Activated T-helper 1 cell treated with Interleukin-2 at 50 U/mL for 16 hours (primary cell): ENCODE measurements around the gene EFEMP1.
"Not testable (repeated sequence)": the region's sequence is repeated elsewhere in the genome, so short reads cannot be mapped to it uniquely, and the experiment has no call there.

Experiments
- DNase-seq: peaks from one replicate; pipeline ENCODE4 v3.0.0-alpha.2; 2020; ENCODE audit warnings: low read depth

The EFEMP1 gene

DNA sequence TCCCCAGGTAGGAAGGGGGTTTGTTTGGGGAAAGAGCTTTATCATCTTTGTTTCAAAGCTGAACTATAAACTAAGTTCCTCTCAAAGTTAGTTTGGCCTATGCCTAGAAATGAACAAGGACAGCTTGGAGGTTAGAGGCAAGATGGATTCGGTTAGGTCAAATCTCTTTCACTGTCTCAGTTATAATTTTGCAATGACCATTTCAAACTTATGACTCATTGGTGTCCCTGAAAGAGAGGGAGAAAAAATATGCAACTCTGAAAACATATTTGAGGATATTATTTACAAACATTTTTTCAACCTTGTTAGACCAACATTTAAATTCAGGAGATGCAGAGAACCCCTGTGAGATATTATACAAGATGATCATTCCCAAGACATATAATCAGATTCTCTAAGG is 95.7 kb downstream of the EFEMP1 start:
- no peak for DNase-seq

DNA sequence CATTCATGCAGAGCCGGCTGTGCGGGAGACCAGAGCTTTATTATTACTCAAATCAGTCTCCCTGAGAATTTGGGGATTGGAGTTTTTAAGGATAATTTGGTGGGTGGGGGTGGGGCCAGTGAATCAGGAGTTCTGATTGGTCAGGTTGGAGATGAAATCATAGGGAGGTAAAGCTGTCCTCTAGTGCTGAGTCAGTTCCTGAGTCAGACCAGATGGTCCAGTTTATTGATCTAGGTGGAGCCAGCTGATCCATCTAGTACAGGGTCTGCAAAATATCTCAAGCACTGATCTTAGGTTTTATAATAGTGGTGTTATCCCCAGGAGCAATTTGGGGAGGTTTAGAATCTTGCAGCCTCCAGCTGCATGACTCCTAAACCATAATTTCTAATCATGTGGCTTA is 96.2 kb downstream of the EFEMP1 start:
- not testable (repeated sequence) for DNase-seq

DNA sequence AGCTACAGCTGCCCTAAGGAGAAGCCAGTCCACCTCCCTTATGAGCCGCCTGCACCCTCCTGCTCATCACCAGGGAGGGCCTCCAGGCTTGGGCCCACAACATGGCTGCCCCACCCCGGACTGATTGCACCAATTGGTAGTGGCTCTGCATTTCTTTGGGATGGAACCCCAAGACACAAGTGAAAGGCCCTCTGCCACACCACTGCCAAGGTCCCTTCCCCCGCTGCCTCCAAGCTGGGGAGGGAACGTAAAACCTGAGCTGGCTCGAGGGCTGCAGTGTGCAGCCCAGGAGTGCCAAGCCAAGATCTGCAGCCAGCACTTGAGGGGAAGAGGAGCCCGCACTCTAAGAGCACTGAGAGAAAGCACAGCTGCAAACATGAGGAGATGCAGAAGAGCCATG is 97.3 kb downstream of the EFEMP1 start:
- DNase-seq, result no peak

DNA sequence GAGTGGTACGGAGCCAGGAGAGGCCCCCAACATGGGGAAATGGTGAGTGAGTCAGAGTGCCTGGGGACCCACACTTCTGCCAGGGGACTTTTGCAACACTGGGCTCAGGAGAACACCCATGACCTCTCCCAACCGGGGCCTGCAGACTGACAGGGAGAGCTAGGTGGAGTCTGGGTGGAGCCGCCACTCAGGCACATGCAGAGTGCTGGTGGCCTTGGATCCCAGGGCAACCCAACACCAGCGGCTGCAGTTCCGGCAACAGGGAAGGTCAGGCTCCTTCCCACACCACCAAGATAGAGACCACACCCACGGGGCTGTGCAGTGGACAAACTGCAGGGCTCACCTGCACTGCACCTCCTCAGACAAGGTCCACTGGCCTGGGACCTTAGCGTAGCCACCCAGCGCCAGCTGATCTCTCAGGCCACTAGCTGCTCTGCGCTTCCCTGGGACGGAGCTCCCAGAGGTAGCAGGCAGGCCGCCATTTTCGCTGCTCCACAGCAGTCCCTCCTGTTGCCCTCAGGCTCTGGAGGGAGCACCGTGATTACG is 99.0 kb downstream of the EFEMP1 start:
- no peak for DNase-seq
